ENCODE data around the gene DDX6. TPM values are rescaled to one million over a fixed set of nuclear protein-coding genes. Genes with fewer than 3 reads are reported as not detected.

The DDX6 gene
- total and polyA plus RNA-seq, 2 of the 8 experiments (the other 6 are each of a cell fraction or from before 2014, with no cell fraction given): 29.8 to 181 TPM

- TF ChIP-seq, protein P1, sequence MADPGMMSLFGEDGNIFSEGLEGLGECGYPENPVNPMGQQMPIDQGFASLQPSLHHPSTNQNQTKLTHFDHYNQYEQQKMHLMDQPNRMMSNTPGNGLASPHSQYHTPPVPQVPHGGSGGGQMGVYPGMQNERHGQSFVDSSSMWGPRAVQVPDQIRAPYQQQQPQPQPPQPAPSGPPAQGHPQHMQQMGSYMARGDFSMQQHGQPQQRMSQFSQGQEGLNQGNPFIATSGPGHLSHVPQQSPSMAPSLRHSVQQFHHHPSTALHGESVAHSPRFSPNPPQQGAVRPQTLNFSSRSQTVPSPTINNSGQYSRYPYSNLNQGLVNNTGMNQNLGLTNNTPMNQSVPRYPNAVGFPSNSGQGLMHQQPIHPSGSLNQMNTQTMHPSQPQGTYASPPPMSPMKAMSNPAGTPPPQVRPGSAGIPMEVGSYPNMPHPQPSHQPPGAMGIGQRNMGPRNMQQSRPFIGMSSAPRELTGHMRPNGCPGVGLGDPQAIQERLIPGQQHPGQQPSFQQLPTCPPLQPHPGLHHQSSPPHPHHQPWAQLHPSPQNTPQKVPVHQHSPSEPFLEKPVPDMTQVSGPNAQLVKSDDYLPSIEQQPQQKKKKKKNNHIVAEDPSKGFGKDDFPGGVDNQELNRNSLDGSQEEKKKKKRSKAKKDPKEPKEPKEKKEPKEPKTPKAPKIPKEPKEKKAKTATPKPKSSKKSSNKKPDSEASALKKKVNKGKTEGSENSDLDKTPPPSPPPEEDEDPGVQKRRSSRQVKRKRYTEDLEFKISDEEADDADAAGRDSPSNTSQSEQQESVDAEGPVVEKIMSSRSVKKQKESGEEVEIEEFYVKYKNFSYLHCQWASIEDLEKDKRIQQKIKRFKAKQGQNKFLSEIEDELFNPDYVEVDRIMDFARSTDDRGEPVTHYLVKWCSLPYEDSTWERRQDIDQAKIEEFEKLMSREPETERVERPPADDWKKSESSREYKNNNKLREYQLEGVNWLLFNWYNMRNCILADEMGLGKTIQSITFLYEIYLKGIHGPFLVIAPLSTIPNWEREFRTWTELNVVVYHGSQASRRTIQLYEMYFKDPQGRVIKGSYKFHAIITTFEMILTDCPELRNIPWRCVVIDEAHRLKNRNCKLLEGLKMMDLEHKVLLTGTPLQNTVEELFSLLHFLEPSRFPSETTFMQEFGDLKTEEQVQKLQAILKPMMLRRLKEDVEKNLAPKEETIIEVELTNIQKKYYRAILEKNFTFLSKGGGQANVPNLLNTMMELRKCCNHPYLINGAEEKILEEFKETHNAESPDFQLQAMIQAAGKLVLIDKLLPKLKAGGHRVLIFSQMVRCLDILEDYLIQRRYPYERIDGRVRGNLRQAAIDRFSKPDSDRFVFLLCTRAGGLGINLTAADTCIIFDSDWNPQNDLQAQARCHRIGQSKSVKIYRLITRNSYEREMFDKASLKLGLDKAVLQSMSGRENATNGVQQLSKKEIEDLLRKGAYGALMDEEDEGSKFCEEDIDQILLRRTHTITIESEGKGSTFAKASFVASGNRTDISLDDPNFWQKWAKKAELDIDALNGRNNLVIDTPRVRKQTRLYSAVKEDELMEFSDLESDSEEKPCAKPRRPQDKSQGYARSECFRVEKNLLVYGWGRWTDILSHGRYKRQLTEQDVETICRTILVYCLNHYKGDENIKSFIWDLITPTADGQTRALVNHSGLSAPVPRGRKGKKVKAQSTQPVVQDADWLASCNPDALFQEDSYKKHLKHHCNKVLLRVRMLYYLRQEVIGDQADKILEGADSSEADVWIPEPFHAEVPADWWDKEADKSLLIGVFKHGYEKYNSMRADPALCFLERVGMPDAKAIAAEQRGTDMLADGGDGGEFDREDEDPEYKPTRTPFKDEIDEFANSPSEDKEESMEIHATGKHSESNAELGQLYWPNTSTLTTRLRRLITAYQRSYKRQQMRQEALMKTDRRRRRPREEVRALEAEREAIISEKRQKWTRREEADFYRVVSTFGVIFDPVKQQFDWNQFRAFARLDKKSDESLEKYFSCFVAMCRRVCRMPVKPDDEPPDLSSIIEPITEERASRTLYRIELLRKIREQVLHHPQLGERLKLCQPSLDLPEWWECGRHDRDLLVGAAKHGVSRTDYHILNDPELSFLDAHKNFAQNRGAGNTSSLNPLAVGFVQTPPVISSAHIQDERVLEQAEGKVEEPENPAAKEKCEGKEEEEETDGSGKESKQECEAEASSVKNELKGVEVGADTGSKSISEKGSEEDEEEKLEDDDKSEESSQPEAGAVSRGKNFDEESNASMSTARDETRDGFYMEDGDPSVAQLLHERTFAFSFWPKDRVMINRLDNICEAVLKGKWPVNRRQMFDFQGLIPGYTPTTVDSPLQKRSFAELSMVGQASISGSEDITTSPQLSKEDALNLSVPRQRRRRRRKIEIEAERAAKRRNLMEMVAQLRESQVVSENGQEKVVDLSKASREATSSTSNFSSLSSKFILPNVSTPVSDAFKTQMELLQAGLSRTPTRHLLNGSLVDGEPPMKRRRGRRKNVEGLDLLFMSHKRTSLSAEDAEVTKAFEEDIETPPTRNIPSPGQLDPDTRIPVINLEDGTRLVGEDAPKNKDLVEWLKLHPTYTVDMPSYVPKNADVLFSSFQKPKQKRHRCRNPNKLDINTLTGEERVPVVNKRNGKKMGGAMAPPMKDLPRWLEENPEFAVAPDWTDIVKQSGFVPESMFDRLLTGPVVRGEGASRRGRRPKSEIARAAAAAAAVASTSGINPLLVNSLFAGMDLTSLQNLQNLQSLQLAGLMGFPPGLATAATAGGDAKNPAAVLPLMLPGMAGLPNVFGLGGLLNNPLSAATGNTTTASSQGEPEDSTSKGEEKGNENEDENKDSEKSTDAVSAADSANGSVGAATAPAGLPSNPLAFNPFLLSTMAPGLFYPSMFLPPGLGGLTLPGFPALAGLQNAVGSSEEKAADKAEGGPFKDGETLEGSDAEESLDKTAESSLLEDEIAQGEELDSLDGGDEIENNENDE (IDR thresholded peaks at IDR 0.05; ENCODE audit: insufficient replicate concordance, low read length): no peak
Observed at GRCh38 chr11:118705111-118705741, 85.7 kb downstream of the DDX6 start (continued).
